GM12878 (cell line): ENCODE results near the gene FPR1. TPM values are rescaled to one million over a fixed set of nuclear protein-coding genes. Genes with fewer than 3 reads are reported as not detected.

Experiments
- ATAC-seq: fragments of 200-7000 bp; cut with Tn5 transposase; 3 replicates; pipeline ENCODE4 v1.9.1; 2020; ENCODE audit warnings: mild to moderate bottlenecking, moderate library complexity
- BruUV-seq: library from RNA; stranded (reverse); fragments of 400-500 nt; replicated peaks from 2 replicates; lab custom pipeline; 2021; lab: Mats Ljungman, UMichigan
- CTCF ChIA-PET: fragments of 300-600 bp; sonication (Branson Sonifier 250); formaldehyde crosslinking; extraction: SDS; loops from one replicate; lab custom pipeline; 2021; ENCODE audit warnings: inconsistent platforms; lab: Yijun Ruan, JAX
- POLR2A ChIA-PET: fragments of 350-600 bp; formaldehyde crosslinking; extraction: SDS; loops from one replicate; lab custom pipeline; 2021; ENCODE audit warnings: inconsistent platforms; lab: Charles Lee
- RAD21 ChIA-PET: fragments of 300-600 bp; sonication (Branson Sonifier 250); formaldehyde crosslinking; loops from one replicate; lab custom pipeline; 2023; ENCODE audit warnings: antibody characterized with exemption; ENCODE audit not compliant: unreplicated experiment; lab: Charles Lee
- SMC1A ChIA-PET: fragments of 300-600 bp; sonication (Branson Sonifier 250); formaldehyde crosslinking; loops from one replicate; lab custom pipeline; 2023; ENCODE audit not compliant: unreplicated experiment, uncharacterized antibody; lab: Charles Lee
- DNase-seq: peaks from one replicate; pipeline ENCODE4 v3.0.0-alpha.2; 2011; ENCODE audit warnings: low read depth, low spot score
- FAIRE-seq: peaks from 3 replicates; lab custom pipeline; 2011; peaks lifted over from hg19 to GRCh38; lab: Jason Lieb, UNC
- H2AFZ ChIP-seq: 2 replicates; pipeline ENCODE4 v1.6.0; 2011; ENCODE audit warnings: low read depth, low read length, control low read depth; ENCODE audit not compliant: control insufficient read depth
- H3K27ac ChIP-seq: 2 replicates; pipeline ENCODE4 v1.5.1; 2011; ENCODE audit warnings: control low read depth; ENCODE audit not compliant: control insufficient read depth, insufficient read depth
- H3K27me3 ChIP-seq, 2 experiments: replicated peaks in 1 of 2; 2 replicates each; pipeline versions ENCODE4 v1.6.0 to v1.6.1; 2011; ENCODE audit warnings: low read length in 1 of 2; ENCODE audit not compliant: control insufficient read depth in 2 of 2, insufficient read depth in 2 of 2
- H3K36me3 ChIP-seq, 2 experiments: 2 replicates each; pipeline ENCODE4 v1.5.1; 2011; ENCODE audit warnings: low read length in 1 of 2; ENCODE audit not compliant: control insufficient read depth in 2 of 2, insufficient read depth in 2 of 2
- H3K4me1 ChIP-seq: 2 replicates; pipeline ENCODE4 v1.6.1; 2011; ENCODE audit warnings: mild to moderate bottlenecking, low read length, moderate library complexity, mixed read lengths; ENCODE audit not compliant: control insufficient read depth, insufficient read depth
- H3K4me2 ChIP-seq: 2 replicates; pipeline ENCODE4 v1.6.0; 2011; ENCODE audit warnings: control low read depth; ENCODE audit not compliant: control insufficient read depth, insufficient read depth
- H3K4me3 ChIP-seq: fragments of 200-600 bp; sonication (generic); 2 replicates; pipeline ENCODE4 v1.5.1; 2016
- H3K79me2 ChIP-seq: 2 replicates; pipeline ENCODE4 v1.6.0; 2011; ENCODE audit warnings: low read length; ENCODE audit not compliant: control insufficient read depth, insufficient read depth
- H3K9ac ChIP-seq: 2 replicates; pipeline ENCODE4 v1.8.0; 2011; ENCODE audit warnings: low read length, control low read depth, mixed read lengths; ENCODE audit not compliant: control insufficient read depth, insufficient read depth
- H3K9me3 ChIP-seq: replicated peaks from 3 replicates; pipeline ENCODE4 v1.5.1; 2011; ENCODE audit warnings: mild to moderate bottlenecking, low read length; ENCODE audit not compliant: control insufficient read depth, insufficient read depth
- H4K20me1 ChIP-seq: 2 replicates; pipeline ENCODE4 v1.6.0; 2011; ENCODE audit not compliant: control insufficient read depth, insufficient read depth
- BHLHE40 ChIP-seq, 2 experiments: fragments of 450-650 bp in 1 of 2; IDR thresholded peaks; 2 replicates each; pipeline ENCODE4 v1.6.1; 2011 to 2017; ENCODE audit warnings: low read depth in 2 of 2, borderline replicate concordance in 1 of 2, improper control_type of control experiment in 1 of 2, low read length in 1 of 2, mild to moderate bottlenecking in 1 of 2
- EZH2 ChIP-seq: IDR thresholded peaks from 2 replicates; pipeline ENCODE4 v1.6.1; 2012; ENCODE audit warnings: low read depth, mild to moderate bottlenecking, control low read depth, inconsistent platforms, low read length, borderline replicate concordance; ENCODE audit not compliant: control insufficient read depth
- KDM1A ChIP-seq: fragments of 200-600 bp; sonication (generic); IDR thresholded peaks from 2 replicates; pipeline ENCODE4 v1.6.1; 2016; ENCODE audit warnings: borderline replicate concordance
- MEF2A ChIP-seq: IDR thresholded peaks from 2 replicates; pipeline ENCODE4 v1.6.1; 2011; ENCODE audit warnings: low read depth, mild to moderate bottlenecking, low read length, moderate library complexity; ENCODE audit not compliant: insufficient read depth
- RCOR1 ChIP-seq: conservative IDR thresholded peaks from 2 replicates; pipeline ENCODE4 v1.6.1; 2012; ENCODE audit warnings: low read depth, low read length, improper control_type of control experiment
- SIX5 ChIP-seq: IDR thresholded peaks from 2 replicates; pipeline ENCODE4 v1.6.1; 2011; ENCODE audit warnings: mild to moderate bottlenecking, low read depth, low read length, moderate library complexity; ENCODE audit not compliant: severe bottlenecking
- WGBS: methylation state at CpG from one replicate; pipeline ENCODE4 v1.1.6; 2016; ENCODE audit warnings: low lambda C conversion rate; ENCODE audit not compliant: insufficient replicate concordance, insufficient coverage; ENCODE audit errors: missing lambda C conversion rate; 5-methylcytosine and 5-hydroxymethylcytosine counted together
- in situ Hi-C: fragments of 300-500 bp; cut with MboI; formaldehyde crosslinking; loops from 9 replicates; pipeline ENCODE4 v1.14.3; 2018; ENCODE audit warnings: mixed read lengths
- intact Hi-C: fragments of 100-400 bp; cut with micrococcal nuclease; formaldehyde crosslinking; loops from one replicate; pipeline ENCODE4 v1.14.2; 2022; ENCODE audit not compliant: unreplicated experiment
- polyA plus RNA-seq, 11 experiments: library from polyadenylated mRNA; depleted of rRNA in 4 of 11; unstranded in 6 of 11; stranded (reverse) in 5 of 11; fragments of >200 nt; fragmentation: Nextera tagmentation in 4 of 11; fragmentation: Illumina TruSeq in 1 of 11; extraction: Ambion mirVana in 4 of 11; extraction: Trizol in 1 of 11; gene quantifications; 1 replicate in 1 of 11; 2 replicates in 10 of 11; pipeline versions ENCODE4 v1.2.1 to v1.2.3, GENCODE V29; 2011 to 2016; ENCODE audit warnings: inconsistent platforms in 2 of 11, missing spikeins in 2 of 11, low read depth in 1 of 11
- total RNA-seq, 4 experiments: library from RNA; depleted of rRNA in 3 of 4; stranded (reverse); fragments of >200 nt in 3 of 4; fragmentation: Illumina TruSeq in 1 of 4; extraction: Trizol in 1 of 4; gene quantifications; 2 replicates each; pipeline versions ENCODE4 v1.2.1 to v1.2.3, GENCODE V29; 2013 to 2021
- TF ChIP-seq, protein P1 (sequence below): fragments of 450-650 bp; IDR thresholded peaks from 2 replicates; pipeline ENCODE4 v1.6.1; 2016; ENCODE audit warnings: mild to moderate bottlenecking
- TF ChIP-seq, protein P2 (sequence below): IDR thresholded peaks from 2 replicates; pipeline ENCODE4 v1.6.1; 2012; ENCODE audit warnings: low read depth, low read length, improper control_type of control experiment

FPR1 gene
- total and polyA plus RNA-seq, 10 of the 15 experiments (the other 5 are each of a cell fraction or from before 2014, with no cell fraction given): not detected

DNA sequence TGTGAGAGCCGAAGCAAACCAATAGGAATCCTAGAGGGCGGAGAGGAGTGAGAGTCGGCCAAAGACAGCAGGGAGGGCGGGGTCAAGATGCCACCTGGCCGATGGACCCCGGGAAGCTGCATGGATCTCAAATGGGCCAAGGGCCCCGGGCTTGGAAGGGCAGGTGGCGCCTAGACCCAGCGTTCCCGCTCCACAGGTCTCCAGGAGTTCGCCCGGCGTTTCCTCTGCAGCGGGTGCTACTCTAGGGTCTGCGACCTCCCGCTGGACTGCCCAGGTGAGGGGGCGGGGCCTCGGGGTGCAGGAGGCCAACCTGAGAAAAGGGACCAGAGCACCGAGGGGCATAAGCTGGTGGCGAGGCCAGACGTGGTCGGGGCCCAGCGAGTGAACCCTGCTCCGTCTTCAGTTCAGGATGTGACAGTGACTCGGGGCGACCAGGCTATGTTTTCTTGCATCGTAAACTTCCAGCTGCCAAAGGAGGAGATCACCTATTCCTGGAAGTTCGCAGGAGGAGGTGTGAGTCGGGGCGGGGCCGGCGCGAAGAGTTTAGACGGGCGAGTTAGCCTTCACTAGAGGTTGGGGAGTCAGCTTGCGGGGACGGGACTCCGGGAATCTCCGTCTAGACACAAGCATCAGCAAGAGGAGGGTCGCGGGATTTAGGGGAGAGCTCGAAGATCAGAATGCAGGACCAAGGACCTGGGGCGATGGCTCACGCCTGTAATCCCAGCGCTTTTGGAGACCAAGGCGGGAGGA is 48.7 kb downstream of the FPR1 start:
- WGBS: 32% methylated on average over 41 of the region's 46 CpGs
- BruUV-seq: no TSS peak
- no peak for ATAC-seq
- ChIA-PET CTCF (no interaction called here), SMC1A (interaction anchor here (0.6 kb wide), 1 partner anchor 99 kb away, joined by 3 read pairs; no protein-coding TSS in a partner anchor), POLR2A (interaction anchor here (0.6 kb wide), 1 partner anchor 1049 kb away, joined by 4 read pairs; no protein-coding TSS in a partner anchor), RAD21 (no interaction called here)
- peak overlapping the region; percentile 71 for H3K4me2 ChIP-seq
- no peaks in the 10 kb centered on the region for H3K36me3 ChIP-seq
- no peak for DNase-seq
- no peak for TF ChIP-seq MEF2A
- no peak for TF ChIP-seq RCOR1
- no peak for TF ChIP-seq SIX5
- TF ChIP-seq BHLHE40 (IDR thresholded peaks at IDR 0.05; ENCODE audit: borderline replicate concordance in 1 of 2, low read depth in 2 of 2, low read length in 1 of 2): no peak
- TF ChIP-seq, protein P1, sequence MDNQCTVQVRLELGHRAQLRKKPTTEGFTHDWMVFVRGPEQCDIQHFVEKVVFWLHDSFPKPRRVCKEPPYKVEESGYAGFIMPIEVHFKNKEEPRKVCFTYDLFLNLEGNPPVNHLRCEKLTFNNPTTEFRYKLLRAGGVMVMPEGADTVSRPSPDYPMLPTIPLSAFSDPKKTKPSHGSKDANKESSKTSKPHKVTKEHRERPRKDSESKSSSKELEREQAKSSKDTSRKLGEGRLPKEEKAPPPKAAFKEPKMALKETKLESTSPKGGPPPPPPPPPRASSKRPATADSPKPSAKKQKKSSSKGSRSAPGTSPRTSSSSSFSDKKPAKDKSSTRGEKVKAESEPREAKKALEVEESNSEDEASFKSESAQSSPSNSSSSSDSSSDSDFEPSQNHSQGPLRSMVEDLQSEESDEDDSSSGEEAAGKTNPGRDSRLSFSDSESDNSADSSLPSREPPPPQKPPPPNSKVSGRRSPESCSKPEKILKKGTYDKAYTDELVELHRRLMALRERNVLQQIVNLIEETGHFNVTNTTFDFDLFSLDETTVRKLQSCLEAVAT: no peak
- TF ChIP-seq EZH2: no peak
- TF ChIP-seq, protein P2, sequence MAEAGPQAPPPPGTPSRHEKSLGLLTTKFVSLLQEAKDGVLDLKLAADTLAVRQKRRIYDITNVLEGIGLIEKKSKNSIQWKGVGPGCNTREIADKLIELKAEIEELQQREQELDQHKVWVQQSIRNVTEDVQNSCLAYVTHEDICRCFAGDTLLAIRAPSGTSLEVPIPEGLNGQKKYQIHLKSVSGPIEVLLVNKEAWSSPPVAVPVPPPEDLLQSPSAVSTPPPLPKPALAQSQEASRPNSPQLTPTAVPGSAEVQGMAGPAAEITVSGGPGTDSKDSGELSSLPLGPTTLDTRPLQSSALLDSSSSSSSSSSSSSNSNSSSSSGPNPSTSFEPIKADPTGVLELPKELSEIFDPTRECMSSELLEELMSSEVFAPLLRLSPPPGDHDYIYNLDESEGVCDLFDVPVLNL: no peak
- no peak for TF ChIP-seq KDM1A
- TF ChIP-seq, all 136 proteins: peak for 0
- Histone ChIP-seq H4K20me1 (no peaks in the 10 kb centered on the region), H2AFZ (no peak overlapping the region), H3K9me3 (peaks cover 1% of the 10 kb centered on the region; the same call in 1 of the 3 replicates), H3K4me1 (no peaks in the 10 kb centered on the region; the same call in 1 of the 2 replicates), H3K27me3 (no peaks in the 10 kb centered on the region; a peak in 1 of 4 replicates), H3K4me3 (no peak overlapping the region), H3K79me2 (peaks cover 3% of the 10 kb centered on the region), H3K27ac (no peak overlapping the region), H3K9ac (no peak overlapping the region)
- in situ Hi-C loops: no loop called here
- FAIRE-seq: no peak
- intact Hi-C loops: no loop called here
